ENCODE data around the gene FAM161A. TPM values are rescaled to one million over a fixed set of nuclear protein-coding genes. Genes with fewer than 3 reads are reported as not detected.

Gene FAM161A
- polyA plus RNA-seq, 1 donor from 2014 or later = 17.5 TPM

DNA sequence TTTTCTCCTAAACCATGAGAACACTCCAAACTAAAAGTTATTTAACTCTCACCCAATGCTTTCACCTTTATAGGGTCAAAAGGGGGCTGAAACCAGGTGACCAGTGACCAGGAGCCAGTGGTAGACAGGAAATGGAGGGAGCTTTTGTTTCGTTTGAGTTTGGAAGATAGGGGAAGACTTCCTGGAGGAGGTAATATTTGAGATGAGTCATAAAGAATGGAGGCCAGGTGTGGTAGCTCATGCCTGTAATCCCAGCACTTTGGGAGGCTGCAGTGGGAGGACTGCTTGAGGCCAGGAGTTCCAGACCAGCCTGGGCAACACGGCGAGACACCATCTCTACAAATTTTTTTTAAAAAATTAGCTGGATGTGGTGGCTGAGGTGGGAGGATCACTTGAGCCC lies 8.5 kb downstream of the FAM161A start:
- Histone ChIP-seq H3K27ac (ENCODE audit: low read length) (no peak overlapping the region), H3K9ac (ENCODE audit: low read length) (no peak overlapping the region), H3K9me2 (ENCODE audit: insufficient read depth, low read length) (no peaks in the 10 kb centered on the region), H2AFZ (ENCODE audit: low read depth, low read length) (no peak overlapping the region), H3K27me3 (ENCODE audit: insufficient read depth, low read depth, low read length) (no peaks in the 10 kb centered on the region), H3K9me3 (ENCODE audit: low read length) (no peaks in the 10 kb centered on the region), H3K4me3 (ENCODE audit: low read length) (no peak overlapping the region), H3K36me3 (ENCODE audit: insufficient read depth, low read length) (peaks cover 7% of the 10 kb centered on the region), H4K20me1 (ENCODE audit: insufficient read depth) (no peaks in the 10 kb centered on the region), H3K4me2 (ENCODE audit: low read length) (no peak overlapping the region), H3F3A (ENCODE audit: insufficient read depth, low read length, poor library complexity, severe bottlenecking) (no peaks in the 10 kb centered on the region), H3K79me2 (replicated peaks; ENCODE audit: insufficient read depth, low read length) (no peaks in the 10 kb centered on the region)
- TF ChIP-seq MXI1 (conservative IDR thresholded peaks at IDR 0.05; ENCODE audit: poor library complexity, severe bottlenecking) = no peak
- no peak for TF ChIP-seq EP300 (conservative IDR thresholded peaks at IDR 0.05; ENCODE audit: poor library complexity, severe bottlenecking)
- TF ChIP-seq SMC3 (conservative IDR thresholded peaks at IDR 0.05; ENCODE audit: poor library complexity) = no peak
- no peak for TF ChIP-seq RAD21 (conservative IDR thresholded peaks at IDR 0.05)
- TF ChIP-seq POLR2AphosphoS5 (IDR thresholded peaks at IDR 0.05) = no peak
- TF ChIP-seq EZH2 (IDR thresholded peaks at IDR 0.05; ENCODE audit: borderline replicate concordance, insufficient read depth, low read length, poor library complexity, severe bottlenecking) = no peak
- TF ChIP-seq, protein P1, sequence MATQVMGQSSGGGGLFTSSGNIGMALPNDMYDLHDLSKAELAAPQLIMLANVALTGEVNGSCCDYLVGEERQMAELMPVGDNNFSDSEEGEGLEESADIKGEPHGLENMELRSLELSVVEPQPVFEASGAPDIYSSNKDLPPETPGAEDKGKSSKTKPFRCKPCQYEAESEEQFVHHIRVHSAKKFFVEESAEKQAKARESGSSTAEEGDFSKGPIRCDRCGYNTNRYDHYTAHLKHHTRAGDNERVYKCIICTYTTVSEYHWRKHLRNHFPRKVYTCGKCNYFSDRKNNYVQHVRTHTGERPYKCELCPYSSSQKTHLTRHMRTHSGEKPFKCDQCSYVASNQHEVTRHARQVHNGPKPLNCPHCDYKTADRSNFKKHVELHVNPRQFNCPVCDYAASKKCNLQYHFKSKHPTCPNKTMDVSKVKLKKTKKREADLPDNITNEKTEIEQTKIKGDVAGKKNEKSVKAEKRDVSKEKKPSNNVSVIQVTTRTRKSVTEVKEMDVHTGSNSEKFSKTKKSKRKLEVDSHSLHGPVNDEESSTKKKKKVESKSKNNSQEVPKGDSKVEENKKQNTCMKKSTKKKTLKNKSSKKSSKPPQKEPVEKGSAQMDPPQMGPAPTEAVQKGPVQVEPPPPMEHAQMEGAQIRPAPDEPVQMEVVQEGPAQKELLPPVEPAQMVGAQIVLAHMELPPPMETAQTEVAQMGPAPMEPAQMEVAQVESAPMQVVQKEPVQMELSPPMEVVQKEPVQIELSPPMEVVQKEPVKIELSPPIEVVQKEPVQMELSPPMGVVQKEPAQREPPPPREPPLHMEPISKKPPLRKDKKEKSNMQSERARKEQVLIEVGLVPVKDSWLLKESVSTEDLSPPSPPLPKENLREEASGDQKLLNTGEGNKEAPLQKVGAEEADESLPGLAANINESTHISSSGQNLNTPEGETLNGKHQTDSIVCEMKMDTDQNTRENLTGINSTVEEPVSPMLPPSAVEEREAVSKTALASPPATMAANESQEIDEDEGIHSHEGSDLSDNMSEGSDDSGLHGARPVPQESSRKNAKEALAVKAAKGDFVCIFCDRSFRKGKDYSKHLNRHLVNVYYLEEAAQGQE (IDR thresholded peaks at IDR 0.05; ENCODE audit: borderline replicate concordance) = no peak
- no peak for TF ChIP-seq CTCF (IDR thresholded peaks at IDR 0.05; ENCODE audit: poor library complexity, severe bottlenecking)
- TF ChIP-seq TAF1 (IDR thresholded peaks at IDR 0.05; ENCODE audit: low read depth) = no peak

DNA sequence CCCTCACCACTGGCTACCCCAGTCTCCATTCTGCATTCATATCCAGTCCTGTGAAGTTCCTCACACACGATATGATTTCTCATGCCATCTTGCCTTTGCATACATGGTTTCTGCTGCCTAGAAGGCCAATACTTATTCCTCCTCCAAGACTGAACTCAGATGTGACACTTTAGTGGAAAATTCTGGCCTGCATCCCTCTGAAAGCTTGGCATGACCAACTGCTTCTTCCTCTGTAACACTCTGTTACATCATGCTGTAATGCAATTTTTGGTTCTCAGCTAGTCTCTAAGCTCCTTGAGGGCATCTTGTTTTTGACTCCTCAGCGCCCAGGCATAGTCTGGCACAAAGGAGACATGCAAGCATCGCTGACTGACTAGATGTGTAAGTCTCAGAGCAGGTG lies 12.6 kb downstream of the FAM161A start:
- Histone ChIP-seq H2AFZ (ENCODE audit: low read depth, low read length) (no peak overlapping the region), H3K27me3 (ENCODE audit: insufficient read depth, low read depth, low read length) (no peaks in the 10 kb centered on the region), H3K27ac (ENCODE audit: low read length) (no peak overlapping the region), H3K4me3 (ENCODE audit: low read length) (no peak overlapping the region), H3K4me2 (ENCODE audit: low read length) (no peak overlapping the region), H3K9ac (ENCODE audit: low read length) (no peak overlapping the region), H4K20me1 (ENCODE audit: insufficient read depth) (no peaks in the 10 kb centered on the region), H3K9me2 (ENCODE audit: insufficient read depth, low read length) (no peaks in the 10 kb centered on the region), H3K79me2 (replicated peaks; ENCODE audit: insufficient read depth, low read length) (no peaks in the 10 kb centered on the region), H3K36me3 (ENCODE audit: insufficient read depth, low read length) (peaks cover 7% of the 10 kb centered on the region), H3K9me3 (ENCODE audit: low read length) (no peaks in the 10 kb centered on the region), H3F3A (ENCODE audit: insufficient read depth, low read length, poor library complexity, severe bottlenecking) (no peaks in the 10 kb centered on the region)
- no peak for TF ChIP-seq POLR2AphosphoS5 (IDR thresholded peaks at IDR 0.05)
- no peak for TF ChIP-seq EZH2 (IDR thresholded peaks at IDR 0.05; ENCODE audit: borderline replicate concordance, insufficient read depth, low read length, poor library complexity, severe bottlenecking)
- no peak for TF ChIP-seq CTCF (IDR thresholded peaks at IDR 0.05; ENCODE audit: poor library complexity, severe bottlenecking)
- TF ChIP-seq TAF1 (IDR thresholded peaks at IDR 0.05; ENCODE audit: low read depth) = no peak
- no peak for TF ChIP-seq RAD21 (conservative IDR thresholded peaks at IDR 0.05)
- TF ChIP-seq SMC3 (conservative IDR thresholded peaks at IDR 0.05; ENCODE audit: poor library complexity) = no peak
- TF ChIP-seq EP300 (conservative IDR thresholded peaks at IDR 0.05; ENCODE audit: poor library complexity, severe bottlenecking) = no peak
- TF ChIP-seq, protein P1 (IDR thresholded peaks at IDR 0.05; ENCODE audit: borderline replicate concordance) = no peak
- no peak for TF ChIP-seq MXI1 (conservative IDR thresholded peaks at IDR 0.05; ENCODE audit: poor library complexity, severe bottlenecking)

Data from neural cell (in vitro differentiated cells).